Right ventricle myocardium superior (tissue), 1 donor: ENCODE measurements around the gene TP53TG3B. TPM values are rescaled to one million over a fixed set of nuclear protein-coding genes. Genes with fewer than 3 reads are reported as not detected.
"Not testable (repeated sequence)": the region's sequence is repeated elsewhere in the genome, so short reads cannot be mapped to it uniquely, and the experiment has no call there.

Experiments used
- ATAC-seq: fragments of 200-7000 bp; cut with Tn5 transposase; one replicate; pipeline ENCODE4 v1.9.1; 2020; ENCODE audit warnings: mild to moderate bottlenecking; ENCODE audit not compliant: poor library complexity
- DNase-seq: peaks from one replicate; pipeline ENCODE4 v3.0.0-alpha.2; 2020
- intact Hi-C: fragments of 100-400 bp; cut with DNase I; formaldehyde crosslinking; loops from one replicate; pipeline ENCODE4 v1.11.2; 2022
- long read RNA-seq: library from polyadenylated mRNA; unstranded; transcript quantifications from one replicate; pipeline ENCODE4 v2.0.0, GENCODE V29; 2021
- total RNA-seq: library from RNA; stranded (reverse); fragmentation: NEBNext Ultra II Directional; extraction: Animal tissue kit (Norgen Biotek cat#: 25700); gene quantifications from one replicate; pipeline ENCODE4 v1.2.1, GENCODE V29; 2021
- donor health status: DM: no; HTN: yes; CAD: no; lungs with severe emphysema.

The TP53TG3B gene
- total RNA-seq, result not detected
- long read RNA-seq, result 0 reads

- DNase-seq, ATAC-seq, intact Hi-C loops: not testable (repeated sequence)
Measured at GRCh38 chr16:33360541-33360940, at the start of gene TP53TG3B. Gene TP53TG3B (plus strand): TSS chr16:33360841. CDS start chr16:33360909, 68 bp downstream.

GRCh38 chr16:33336226-33337012, 24.2 kb upstream of the TP53TG3B start:
- DNase-seq, intact Hi-C loops, ATAC-seq: not testable (repeated sequence)

- DNase-seq, ATAC-seq, intact Hi-C loops: not testable (repeated sequence)
Measured at GRCh38 chr16:33337627-33338542, 22.8 kb upstream of the TP53TG3B start.

- DNase-seq, intact Hi-C loops, ATAC-seq: not testable (repeated sequence)
Measured at GRCh38 chr16:33338543-33338951, 22.1 kb upstream of the TP53TG3B start.

GRCh38 chr16:33339093-33340061, 21.3 kb upstream of the TP53TG3B start:
- intact Hi-C loops, DNase-seq: not testable (repeated sequence)
- ATAC-seq, result peak; percentile 75

Other genes starting within 250 kb of the TP53TG3B start
- not detected for gene TP53TG3C, start 166.6 kb upstream of the TP53TG3B start, total RNA-seq
- gene TP53TG3E, start 56.5 kb upstream of the TP53TG3B start, total RNA-seq, result not detected
- not detected for gene TP53TG3F, start 98.8 kb downstream of the TP53TG3B start, total RNA-seq